Activated naive CD8-positive, alpha-beta T cell treated with anti-CD3 and anti-CD28 coated beads for 36 hours (primary cell): Measurements from ENCODE around the gene TRAPPC10. TPM values are rescaled to one million over a fixed set of nuclear protein-coding genes. Genes with fewer than 3 reads are reported as not detected.

ENCODE experiments used
- DNase-seq: peaks from one replicate; pipeline ENCODE4 v3.0.0; 2021
- H3K27ac Mint-ChIP-seq: one replicate; pipeline ENCODE4 v1.8.0; 2022; ENCODE audit warnings: mild to moderate bottlenecking, moderate library complexity, mixed read lengths
- H3K27me3 Mint-ChIP-seq: one replicate; pipeline ENCODE4 v1.8.0; 2022; ENCODE audit warnings: mild to moderate bottlenecking, mixed read lengths
- H3K36me3 Mint-ChIP-seq: one replicate; pipeline ENCODE4 v1.8.0; 2021; ENCODE audit warnings: mild to moderate bottlenecking, mixed read lengths
- H3K4me1 Mint-ChIP-seq: one replicate; pipeline ENCODE4 v1.8.0; 2021; ENCODE audit warnings: mixed read lengths
- H3K4me3 Mint-ChIP-seq: one replicate; pipeline ENCODE4 v1.8.0; 2022; ENCODE audit warnings: mild to moderate bottlenecking, moderate library complexity, mixed read lengths
- H3K9me3 Mint-ChIP-seq: one replicate; pipeline ENCODE4 v1.8.0; 2022; ENCODE audit warnings: mixed read lengths
- total RNA-seq, 2 experiments: library from RNA; stranded (reverse); gene quantifications; one replicate each; pipeline ENCODE4 v1.2.3, GENCODE V29; 2021

Gene TRAPPC10
- total RNA-seq, 2 experiments from 2014 or later, result 42.4 to 44.4 TPM

DNA sequence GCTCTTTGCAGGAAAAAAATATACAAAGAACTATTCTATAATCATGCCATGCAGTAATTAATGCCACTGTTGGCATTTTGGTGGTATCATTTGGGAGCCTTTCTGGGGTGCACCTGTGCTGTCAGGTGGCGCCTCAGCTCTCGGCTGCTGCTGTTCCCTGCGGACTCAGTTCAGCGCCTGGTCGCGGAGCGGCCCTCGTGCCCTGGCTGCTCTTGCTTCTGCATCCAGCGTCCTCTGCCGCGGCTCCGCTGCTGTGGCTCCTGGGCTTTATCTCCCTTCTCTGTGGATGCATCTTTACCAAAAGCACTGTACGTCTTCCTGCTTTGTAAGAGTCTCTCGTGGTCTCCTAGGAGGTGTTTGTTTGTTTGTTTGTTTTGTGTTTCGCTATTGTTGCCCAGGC lies 60.0 kb downstream of the TRAPPC10 start:
- Mint-ChIP-seq H3K4me3 (no peak overlapping the region), H3K36me3 (peaks cover 20% of the 10 kb centered on the region), H3K27ac (no peak overlapping the region), H3K9me3 (no peaks in the 10 kb centered on the region), H3K27me3 (no peaks in the 10 kb centered on the region), H3K4me1 (peaks cover 26% of the 10 kb centered on the region)
- no peak for DNase-seq

DNA sequence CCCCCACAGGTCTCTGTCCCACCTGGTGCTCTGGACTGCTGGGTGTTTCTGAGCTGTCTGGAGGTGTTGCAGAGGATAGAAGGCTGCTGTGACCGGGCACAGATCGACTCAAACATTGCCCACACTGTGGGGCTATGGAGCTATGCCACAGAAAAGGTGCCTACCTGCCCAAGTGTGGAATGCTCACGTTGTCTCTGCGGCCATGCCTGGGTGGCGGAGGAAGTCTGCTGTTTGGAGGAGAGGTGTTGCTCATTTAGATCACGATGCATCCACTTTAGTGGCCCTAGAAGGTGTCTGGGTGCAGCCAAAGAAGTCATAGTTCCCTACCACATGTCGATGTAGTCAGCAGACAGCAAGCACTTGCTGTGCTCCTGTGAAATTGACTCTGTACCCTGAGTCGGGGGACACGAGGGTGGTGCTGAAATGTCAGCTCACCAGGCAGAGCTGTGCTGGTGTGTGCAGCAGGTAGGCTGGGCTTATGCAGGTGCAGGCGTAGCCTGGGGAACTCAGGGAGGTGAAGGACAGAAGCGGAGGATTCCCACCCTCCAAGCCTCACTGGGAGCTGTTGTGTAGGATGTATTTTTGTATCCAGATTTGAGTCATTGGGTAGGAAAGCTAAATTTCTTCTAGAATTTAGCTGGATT lies 62.3 kb downstream of the TRAPPC10 start:
- Mint-ChIP-seq H3K4me1 (peaks cover 33% of the 10 kb centered on the region), H3K27ac (peak overlapping the region; percentile 34), H3K9me3 (no peaks in the 10 kb centered on the region), H3K4me3 (no peak overlapping the region), H3K36me3 (peaks cover 32% of the 10 kb centered on the region), H3K27me3 (no peaks in the 10 kb centered on the region)
- no peak for DNase-seq

DNA sequence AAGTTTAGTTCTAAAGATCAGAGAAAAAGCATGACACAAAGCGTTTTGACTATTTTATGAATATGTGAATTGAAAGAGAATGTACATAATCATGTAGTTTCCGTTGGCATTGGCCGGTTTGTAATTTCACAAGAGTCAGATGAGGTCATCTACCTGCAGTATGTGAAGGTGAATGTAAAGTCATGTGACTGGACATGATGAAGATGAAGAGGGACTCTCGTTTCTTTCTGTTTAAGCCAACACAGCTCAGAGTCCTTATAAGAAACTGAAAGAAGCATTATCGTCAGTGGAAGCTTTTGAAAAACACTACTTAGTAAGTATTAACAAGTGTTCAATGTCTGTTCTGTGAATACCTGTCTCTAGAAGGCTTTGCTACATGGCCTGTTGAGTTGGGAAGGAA lies 64.2 kb downstream of the TRAPPC10 start:
- Mint-ChIP-seq H3K27me3 (no peaks in the 10 kb centered on the region), H3K36me3 (peaks cover 42% of the 10 kb centered on the region), H3K4me1 (peaks cover 40% of the 10 kb centered on the region), H3K9me3 (no peaks in the 10 kb centered on the region), H3K27ac (peak overlapping the region; percentile 64), H3K4me3 (no peak overlapping the region)
- DNase-seq, result no peak

DNA sequence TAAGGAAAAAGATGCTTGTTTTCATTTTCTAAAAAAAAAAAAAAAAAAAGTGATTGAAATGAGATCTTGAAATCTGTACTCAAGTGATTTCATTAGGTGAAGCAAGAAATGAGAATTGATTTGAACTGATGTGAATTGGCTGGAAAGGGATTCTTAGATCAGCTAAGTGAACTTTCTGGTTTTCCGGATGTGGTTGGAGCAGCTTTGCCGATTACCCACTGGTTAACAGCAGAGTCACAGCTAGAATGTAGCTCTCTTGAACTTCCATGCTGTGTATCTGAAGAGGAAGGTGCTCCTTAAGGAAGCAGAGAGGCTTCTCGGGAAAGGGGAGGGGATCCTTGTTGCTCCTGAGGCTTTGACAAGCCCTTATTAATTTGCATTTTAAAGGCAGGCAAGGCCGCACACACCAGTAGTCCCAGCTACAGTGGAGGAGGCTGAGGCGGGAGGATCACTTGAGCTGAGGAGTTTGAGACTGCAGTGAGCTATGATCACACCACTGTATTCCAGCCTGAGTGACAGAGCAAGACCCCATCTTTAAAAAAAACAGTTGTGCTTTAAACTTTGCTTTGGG lies 66.4 kb downstream of the TRAPPC10 start:
- Mint-ChIP-seq H3K9me3 (no peaks in the 10 kb centered on the region), H3K27ac (peak overlapping the region; percentile 62), H3K4me1 (peaks cover 59% of the 10 kb centered on the region), H3K27me3 (no peaks in the 10 kb centered on the region), H3K4me3 (no peak overlapping the region), H3K36me3 (peaks cover 64% of the 10 kb centered on the region)
- DNase-seq, result no peak

DNA sequence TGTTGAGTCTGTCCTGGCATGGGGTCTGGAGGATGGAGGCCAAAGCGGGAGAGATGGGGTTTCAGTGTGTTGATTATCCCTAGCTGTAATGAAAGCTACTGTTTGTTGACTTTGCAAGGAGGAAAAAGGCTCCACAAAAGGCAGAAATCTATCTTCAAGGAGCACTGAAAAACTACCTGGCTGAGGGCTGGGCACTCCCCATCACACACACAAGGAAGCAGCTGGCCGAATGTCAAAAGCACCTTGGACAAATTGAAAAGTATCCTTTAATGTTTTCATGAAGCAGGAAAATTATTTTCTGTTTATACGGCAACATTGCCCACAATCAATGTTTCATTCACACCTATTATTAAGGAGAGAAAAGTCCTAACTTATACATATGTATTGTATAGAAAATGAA lies 67.3 kb downstream of the TRAPPC10 start:
- no peak for DNase-seq
- H3K9me3 Mint-ChIP-seq, result no peaks in the 10 kb centered on the region
- no peaks in the 10 kb centered on the region for H3K27me3 Mint-ChIP-seq
- H3K4me1 Mint-ChIP-seq, result peaks cover 59% of the 10 kb centered on the region
- H3K36me3 Mint-ChIP-seq, result peaks cover 64% of the 10 kb centered on the region
- peak overlapping the region; percentile 59 for H3K27ac Mint-ChIP-seq
- H3K4me3 Mint-ChIP-seq, result no peak overlapping the region

DNA sequence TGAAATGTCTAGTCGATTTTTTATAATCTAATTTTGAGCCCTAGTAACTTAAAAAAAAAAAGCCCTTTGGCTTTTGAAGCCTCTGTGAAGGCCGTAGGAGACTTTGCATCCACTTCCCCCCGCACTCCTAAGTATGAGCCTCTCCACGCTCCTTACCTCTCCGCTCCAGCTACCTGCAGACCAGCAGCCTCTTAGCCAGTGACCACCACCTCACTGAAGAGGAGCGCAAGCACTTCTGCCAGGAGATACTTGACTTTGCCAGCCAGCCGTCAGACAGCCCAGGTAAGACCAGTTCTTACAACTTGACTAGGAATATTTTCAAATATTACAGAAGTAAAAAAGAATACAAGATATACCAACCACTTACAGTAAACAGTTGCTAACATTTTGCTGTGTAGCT lies 67.7 kb downstream of the TRAPPC10 start:
- H3K36me3 Mint-ChIP-seq, result peaks cover 66% of the 10 kb centered on the region
- no peak overlapping the region for H3K27ac Mint-ChIP-seq
- DNase-seq, result no peak
- H3K4me3 Mint-ChIP-seq, result no peak overlapping the region
- no peaks in the 10 kb centered on the region for H3K27me3 Mint-ChIP-seq
- peaks cover 61% of the 10 kb centered on the region for H3K4me1 Mint-ChIP-seq
- H3K9me3 Mint-ChIP-seq, result no peaks in the 10 kb centered on the region

DNA sequence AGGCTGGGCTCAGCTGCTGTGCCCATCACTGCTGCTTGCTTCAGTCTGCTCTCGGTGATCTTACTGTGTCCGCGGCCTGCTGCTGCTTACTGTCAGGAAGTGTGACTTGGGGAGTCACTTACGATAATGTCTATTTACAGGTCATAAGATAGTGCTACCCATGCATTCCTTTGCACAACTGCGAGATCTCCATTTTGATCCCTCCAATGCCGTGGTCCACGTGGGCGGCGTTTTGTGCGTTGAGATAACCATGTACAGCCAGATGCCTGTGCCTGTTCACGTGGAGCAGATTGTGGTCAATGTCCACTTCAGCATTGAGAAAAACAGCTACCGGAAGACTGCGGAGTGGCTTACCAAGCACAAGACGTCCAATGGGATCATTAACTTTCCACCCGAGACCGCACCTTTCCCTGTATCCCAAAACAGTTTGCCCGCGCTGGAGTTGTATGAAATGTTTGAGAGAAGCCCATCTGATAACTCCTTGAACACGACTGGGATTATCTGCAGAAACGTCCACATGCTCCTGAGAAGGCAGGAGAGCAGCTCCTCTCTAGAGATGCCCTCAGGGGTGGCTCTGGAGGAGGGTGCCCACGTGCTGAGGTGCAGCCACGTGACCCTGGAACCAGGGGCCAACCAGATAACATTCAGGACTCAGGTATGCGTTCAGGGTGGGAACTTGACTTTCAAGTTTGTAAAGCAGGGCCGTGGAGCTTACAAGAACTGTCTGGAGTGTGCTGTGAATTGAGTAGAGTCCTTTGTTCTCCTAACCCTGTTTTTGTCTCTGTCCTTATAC lies 70.7 kb downstream of the TRAPPC10 start:
- Mint-ChIP-seq H3K27ac (peak overlapping the region; percentile 99), H3K4me3 (peak overlapping the region; percentile 80), H3K27me3 (no peaks in the 10 kb centered on the region), H3K36me3 (peaks cover 78% of the 10 kb centered on the region), H3K9me3 (no peaks in the 10 kb centered on the region), H3K4me1 (peaks cover 79% of the 10 kb centered on the region)
- peak; percentile 35 for DNase-seq

DNA sequence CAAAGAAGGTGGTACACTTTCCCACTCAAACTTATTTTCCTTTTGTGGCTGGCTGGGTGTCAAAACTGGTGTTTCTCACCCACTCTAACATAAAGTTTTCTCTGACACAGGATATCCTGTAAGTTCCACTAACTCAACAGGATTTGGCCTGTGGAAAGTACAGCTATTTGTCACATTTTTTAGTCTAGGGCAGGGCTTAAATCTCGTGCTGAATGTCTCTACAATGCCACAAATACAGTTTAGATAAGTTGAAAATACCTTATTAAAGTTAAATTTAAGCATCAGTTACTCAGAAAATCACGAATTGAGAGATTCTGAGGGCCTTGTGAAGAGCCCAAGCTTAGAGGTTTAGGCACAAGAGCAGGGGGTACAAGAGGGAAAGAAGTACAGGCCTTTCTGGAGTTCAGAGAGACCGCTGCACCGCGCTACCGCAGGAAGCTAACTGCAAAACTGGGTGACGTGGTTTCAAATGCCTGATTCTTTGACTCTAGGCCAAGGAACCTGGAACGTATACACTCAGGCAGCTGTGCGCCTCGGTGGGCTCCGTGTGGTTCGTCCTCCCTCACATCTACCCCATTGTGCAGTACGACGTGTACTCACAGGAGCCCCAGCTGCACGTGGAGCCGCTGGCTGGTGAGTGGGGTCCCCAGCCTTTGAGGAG lies 71.7 kb downstream of the TRAPPC10 start:
- Mint-ChIP-seq H3K4me3 (peak overlapping the region; percentile 80), H3K27me3 (no peaks in the 10 kb centered on the region), H3K9me3 (no peaks in the 10 kb centered on the region), H3K36me3 (peaks cover 80% of the 10 kb centered on the region), H3K27ac (peak overlapping the region; percentile 99), H3K4me1 (peaks cover 81% of the 10 kb centered on the region)
- peak; percentile 80 for DNase-seq

DNA sequence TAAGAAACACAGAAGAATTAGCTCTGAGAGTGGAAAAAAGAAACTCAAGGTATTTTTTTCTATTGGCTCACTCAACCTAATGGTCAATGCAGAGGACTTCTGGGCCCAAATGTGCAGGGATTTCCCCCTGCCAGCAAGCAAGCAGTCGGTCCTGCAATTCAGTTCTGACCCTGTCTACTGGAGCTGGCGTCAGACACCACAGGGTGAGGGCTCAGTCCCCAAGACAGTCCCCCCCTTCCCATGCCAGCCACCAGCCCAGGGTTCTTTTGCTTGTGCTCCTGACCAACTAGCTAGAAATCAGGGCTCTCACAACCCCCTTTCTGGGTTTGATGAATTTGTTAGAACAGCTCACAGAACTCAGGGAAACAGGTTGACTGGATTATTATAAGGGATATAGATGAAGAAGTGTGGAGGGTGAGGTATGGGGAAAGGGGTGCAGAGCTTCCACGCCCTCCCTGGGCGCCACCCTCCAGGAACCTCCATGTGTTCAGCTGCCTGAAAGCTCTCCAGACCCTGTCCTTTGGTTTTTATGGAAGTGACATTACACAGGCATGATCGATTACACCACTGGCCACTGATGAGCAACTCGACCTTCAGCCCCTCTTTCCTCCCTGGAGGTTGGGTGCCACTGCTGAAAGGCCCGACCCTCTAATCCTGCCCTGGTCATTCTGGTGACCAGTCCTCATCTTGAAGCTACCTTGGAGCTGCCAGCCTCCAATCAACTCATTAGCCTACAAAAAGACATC lies 72.6 kb downstream of the TRAPPC10 start:
- Mint-ChIP-seq H3K27ac (peak overlapping the region; percentile 99), H3K27me3 (no peaks in the 10 kb centered on the region), H3K4me3 (peak overlapping the region; percentile 80), H3K9me3 (no peaks in the 10 kb centered on the region), H3K36me3 (peaks cover 83% of the 10 kb centered on the region), H3K4me1 (peaks cover 87% of the 10 kb centered on the region)
- no peak for DNase-seq

DNA sequence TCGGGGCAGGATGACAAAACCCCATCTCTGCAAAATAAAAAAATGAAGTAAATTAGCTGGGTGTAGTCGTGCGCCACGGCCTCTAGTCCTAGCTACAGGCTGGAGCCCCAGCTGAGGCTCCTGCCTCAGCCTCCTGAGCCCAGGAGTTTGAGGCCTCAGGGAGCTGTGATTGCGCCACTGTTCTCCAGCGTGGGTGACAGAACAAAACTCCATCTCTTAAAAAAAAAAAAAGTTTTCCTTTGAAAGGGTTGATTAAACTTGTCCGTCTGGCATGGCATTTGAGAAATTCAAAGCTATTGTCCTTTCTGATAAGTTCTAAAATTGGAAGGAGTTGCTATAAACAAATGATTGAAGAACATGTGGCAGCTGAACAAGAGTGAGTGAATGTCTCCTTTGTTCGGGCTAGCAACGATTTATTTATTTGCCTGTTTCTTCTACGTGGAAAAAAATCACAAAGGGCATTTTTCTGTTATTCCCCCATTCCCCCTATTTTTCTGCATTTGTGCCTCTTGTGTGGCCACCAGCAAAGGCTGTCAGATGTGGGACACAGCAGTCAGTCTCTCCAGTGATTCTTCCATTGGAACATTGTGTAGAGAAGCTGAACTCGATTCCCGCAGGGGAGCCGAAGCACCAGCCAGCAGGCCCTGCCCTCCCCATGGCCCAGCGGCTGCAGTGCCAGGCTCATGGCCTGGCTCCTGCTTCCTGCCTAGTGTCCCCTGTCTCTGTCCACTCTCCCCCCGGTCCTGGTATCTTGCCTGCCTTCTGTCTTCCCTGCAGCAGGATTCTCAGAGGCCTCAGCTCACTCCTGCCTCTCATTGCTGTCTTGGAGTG lies 73.6 kb downstream of the TRAPPC10 start:
- DNase-seq, result no peak
- Mint-ChIP-seq H3K27ac (peak overlapping the region; percentile 99), H3K4me3 (peak overlapping the region; percentile 80)

DNA sequence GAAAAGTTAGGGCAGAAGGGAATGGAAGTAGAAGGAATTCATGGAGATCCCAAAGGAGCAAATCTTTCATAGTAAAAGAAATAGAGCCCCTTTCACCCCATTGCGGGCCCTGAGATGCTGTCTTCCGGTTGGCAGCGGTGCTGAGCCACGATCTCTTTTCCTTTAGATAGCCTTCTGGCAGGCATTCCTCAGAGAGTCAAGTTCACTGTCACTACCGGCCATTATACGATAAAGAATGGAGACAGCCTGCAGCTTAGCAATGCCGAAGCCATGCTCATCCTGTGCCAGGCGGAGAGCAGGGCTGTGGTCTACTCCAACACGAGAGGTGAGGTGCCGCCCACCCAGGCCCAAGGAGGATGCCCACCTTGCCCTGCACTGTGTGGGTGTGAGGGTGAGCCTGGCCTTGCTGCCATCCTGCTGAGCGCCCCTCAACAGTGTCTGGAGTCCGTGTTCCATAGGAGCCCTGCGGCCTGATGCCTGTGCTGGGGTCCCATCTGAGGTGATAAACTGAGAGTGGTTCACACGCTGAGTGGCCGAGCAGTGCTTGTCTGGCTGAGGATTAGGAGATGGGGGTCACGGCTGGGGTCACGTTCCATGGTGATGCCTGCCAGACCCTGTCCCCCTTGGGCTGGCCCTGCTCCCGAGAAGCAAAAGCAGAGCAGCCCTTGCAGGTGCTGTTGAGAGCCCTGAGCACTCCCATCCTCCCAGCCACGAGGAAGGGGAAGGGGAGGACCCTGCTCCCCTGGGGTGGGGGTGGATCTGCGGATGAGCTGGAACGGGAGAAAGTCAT lies 74.7 kb downstream of the TRAPPC10 start:
- DNase-seq, result no peak
- peaks cover 85% of the 10 kb centered on the region for H3K4me1 Mint-ChIP-seq
- H3K27me3 Mint-ChIP-seq, result no peaks in the 10 kb centered on the region
- H3K27ac Mint-ChIP-seq, result peak overlapping the region; percentile 99
- no peaks in the 10 kb centered on the region for H3K9me3 Mint-ChIP-seq
- H3K4me3 Mint-ChIP-seq, result no peak overlapping the region
- peaks cover 78% of the 10 kb centered on the region for H3K36me3 Mint-ChIP-seq

More for the DNA sequence above, 73.6 kb downstream of the TRAPPC10 start:
- Mint-ChIP-seq H3K9me3 (no peaks in the 10 kb centered on the region), H3K27me3 (no peaks in the 10 kb centered on the region), H3K36me3 (peaks cover 87% of the 10 kb centered on the region), H3K4me1 (peaks cover 95% of the 10 kb centered on the region)

DNA sequence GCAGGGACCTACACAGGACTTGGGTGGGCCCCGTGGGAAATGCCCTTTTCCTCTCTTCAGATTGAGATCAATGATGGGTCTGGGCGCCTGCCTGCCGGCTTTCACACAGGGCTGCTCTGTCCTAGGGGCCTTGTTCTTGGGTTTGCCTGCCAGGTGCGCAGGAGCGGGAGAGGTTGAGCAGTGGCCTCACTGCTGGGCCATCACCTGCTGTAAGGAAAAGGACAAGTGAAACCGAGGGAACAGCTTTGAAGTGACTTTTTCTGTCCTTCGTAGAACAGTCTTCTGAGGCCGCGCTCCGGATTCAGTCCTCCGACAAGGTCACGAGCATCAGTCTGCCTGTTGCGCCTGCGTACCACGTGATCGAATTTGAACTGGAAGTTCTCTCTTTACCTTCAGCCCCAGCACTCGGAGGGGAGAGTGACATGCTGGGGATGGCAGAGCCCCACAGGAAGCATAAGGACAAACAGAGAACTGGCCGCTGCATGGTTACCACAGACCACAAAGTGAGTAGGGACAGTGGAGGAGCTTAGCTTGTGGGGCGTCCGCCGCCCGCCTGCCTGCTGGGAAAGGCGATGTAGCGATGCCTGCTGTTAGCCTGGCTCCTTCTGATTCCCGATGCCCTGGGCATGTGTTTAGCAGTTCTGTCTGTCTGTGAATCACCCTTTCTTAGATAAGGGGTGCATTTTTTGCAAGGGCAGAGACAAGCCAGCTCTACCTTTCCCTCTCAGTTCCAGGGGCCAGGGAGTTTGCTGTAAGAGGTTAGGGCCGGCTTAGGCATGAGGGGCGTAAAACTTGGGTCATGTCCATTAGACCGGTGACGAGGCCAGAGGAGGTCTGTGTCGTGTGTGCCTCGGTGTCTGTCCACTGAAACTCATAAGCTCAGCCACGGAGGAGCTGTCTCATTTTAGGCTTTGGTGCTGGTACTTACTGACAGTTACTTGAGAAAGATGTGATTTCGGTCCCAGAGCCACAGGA lies 75.6 kb downstream of the TRAPPC10 start:
- Mint-ChIP-seq H3K4me1 (peaks cover 76% of the 10 kb centered on the region), H3K36me3 (peaks cover 75% of the 10 kb centered on the region), H3K9me3 (no peaks in the 10 kb centered on the region), H3K27ac (peak overlapping the region; percentile 99), H3K4me3 (peak overlapping the region; percentile 62), H3K27me3 (no peaks in the 10 kb centered on the region)
- DNase-seq, result peak; percentile 24
